GM13977 (cell line): ENCODE measurements around the gene TUBB3.

ENCODE experiments used
- DNase-seq: peaks from one replicate; pipeline ENCODE4 v3.0.0; 2012; ENCODE audit warnings: low spot score
- in situ Hi-C: fragments of 300-500 bp; cut with MboI; formaldehyde crosslinking; loops from one replicate; pipeline ENCODE4 v1.12.0; 2022; ENCODE audit warnings: low sequenced_read_pairs, low pct_unique_long_range_greater_than_20kb, mixed read lengths, inconsistent platforms; ENCODE audit not compliant: unreplicated experiment
- TF ChIP-seq, protein P1 (sequence below): IDR thresholded peaks from 2 replicates; pipeline ENCODE4 v1.5.1; 2012; ENCODE audit warnings: mild to moderate bottlenecking, control low read depth; ENCODE audit not compliant: insufficient read depth; ENCODE audit errors: extremely low read depth, missing control alignments

TUBB3 gene

GRCh38 chr16:89893642-89894548, 29.2 kb upstream of the TUBB3 start:
- no peak for DNase-seq
- TF ChIP-seq, protein P1, sequence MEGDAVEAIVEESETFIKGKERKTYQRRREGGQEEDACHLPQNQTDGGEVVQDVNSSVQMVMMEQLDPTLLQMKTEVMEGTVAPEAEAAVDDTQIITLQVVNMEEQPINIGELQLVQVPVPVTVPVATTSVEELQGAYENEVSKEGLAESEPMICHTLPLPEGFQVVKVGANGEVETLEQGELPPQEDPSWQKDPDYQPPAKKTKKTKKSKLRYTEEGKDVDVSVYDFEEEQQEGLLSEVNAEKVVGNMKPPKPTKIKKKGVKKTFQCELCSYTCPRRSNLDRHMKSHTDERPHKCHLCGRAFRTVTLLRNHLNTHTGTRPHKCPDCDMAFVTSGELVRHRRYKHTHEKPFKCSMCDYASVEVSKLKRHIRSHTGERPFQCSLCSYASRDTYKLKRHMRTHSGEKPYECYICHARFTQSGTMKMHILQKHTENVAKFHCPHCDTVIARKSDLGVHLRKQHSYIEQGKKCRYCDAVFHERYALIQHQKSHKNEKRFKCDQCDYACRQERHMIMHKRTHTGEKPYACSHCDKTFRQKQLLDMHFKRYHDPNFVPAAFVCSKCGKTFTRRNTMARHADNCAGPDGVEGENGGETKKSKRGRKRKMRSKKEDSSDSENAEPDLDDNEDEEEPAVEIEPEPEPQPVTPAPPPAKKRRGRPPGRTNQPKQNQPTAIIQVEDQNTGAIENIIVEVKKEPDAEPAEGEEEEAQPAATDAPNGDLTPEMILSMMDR = no peak
- in situ Hi-C loops = no loop called here

- in situ Hi-C loops = no loop called here
- no peak for DNase-seq
- TF ChIP-seq, protein P1 = no peak
Measured at GRCh38 chr16:89895482-89896250, 27.5 kb upstream of the TUBB3 start.

- in situ Hi-C loops = no loop called here
- TF ChIP-seq, protein P1 = no peak
- no peak for DNase-seq
Measured at GRCh38 chr16:89897204-89897603, 25.9 kb upstream of the TUBB3 start.

DNA sequence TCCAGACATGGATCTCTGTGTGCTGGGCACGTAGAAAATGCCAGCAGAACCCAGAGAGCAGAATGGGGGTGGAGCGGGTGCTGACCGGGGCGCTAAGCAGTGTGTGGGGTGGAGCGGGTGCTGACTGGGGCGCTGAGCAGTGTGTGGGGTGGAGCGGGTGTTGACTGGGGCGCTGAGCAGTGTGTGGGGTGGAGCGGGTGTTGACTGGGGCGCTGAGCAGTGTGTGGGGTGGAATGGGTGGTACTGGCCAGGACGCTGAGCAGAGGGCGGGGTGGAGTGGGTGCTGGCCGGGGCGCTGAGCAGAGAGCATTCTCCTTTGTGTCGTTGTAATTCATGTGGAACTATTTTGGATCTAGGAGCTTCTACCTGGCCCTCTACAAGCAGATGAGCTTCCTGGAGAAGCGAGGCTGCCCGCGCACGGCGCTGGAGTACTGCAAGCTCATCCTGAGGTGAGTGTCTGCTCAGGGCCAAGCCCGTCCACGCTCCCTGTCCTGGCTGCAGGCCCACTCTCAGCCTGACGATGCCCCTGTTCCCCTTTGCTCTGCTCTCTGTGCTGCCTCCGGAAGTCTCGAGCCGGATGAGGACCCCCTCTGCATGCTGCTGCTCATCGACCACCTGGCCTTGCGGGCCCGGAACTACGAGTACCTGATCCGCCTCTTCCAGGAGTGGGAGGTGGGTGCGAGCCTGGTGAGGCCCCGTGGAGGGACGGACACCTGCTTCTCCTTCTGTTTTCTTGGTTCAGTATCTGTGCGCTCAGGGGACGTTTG, 24.8 kb upstream of the TUBB3 start:
- TF ChIP-seq, protein P1 = no peak
- in situ Hi-C loops = no loop called here
- no peak for DNase-seq

DNA sequence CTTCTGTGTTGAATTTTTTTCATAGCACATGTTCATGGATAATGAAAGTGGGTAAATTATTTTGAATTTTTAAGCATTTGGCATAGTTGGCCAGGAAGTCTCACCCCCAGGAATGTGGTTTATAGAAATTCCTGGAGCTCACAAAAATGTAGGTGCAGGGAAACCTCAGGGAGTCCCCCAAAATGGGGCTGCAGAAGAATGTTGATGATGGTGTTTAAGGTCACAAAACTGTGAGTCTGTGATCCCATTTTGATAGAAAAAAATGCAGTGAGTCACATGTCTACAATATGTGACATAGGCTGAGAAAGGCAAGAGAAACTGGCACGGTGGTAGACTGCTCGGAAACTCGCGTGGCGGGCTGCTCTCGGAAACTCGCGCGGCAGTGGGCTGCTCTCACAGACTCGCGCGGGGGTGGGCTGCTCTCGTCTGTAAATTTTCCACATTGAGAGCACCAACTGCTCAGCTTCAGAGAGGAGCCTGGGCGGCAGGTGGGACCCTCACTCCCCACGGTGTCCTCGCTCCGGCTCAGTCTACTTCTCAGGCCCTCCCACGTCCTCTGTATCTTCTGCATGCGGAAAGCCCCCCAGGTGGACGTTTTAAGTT, 23.2 kb upstream of the TUBB3 start:
- no peak for DNase-seq
- TF ChIP-seq, protein P1 = no peak
- in situ Hi-C loops = no loop called here

- TF ChIP-seq, protein P1 = no peak
- in situ Hi-C loops = no loop called here
- no peak for DNase-seq
Measured at GRCh38 chr16:89900885-89901284, 22.3 kb upstream of the TUBB3 start.
